Subcutaneous adipose tissue (tissue), 4 donors: ENCODE data around the gene WDFY3. TPM values are rescaled to one million over a fixed set of nuclear protein-coding genes. Genes with fewer than 3 reads are reported as not detected.

Experiments used
- CTCF ChIP-seq: fragments of 450-650 bp; IDR thresholded peaks from one replicate; pipeline ENCODE4 v1.5.1; 2016; ENCODE audit warnings: low read depth, mild to moderate bottlenecking, control low read depth, antibody characterized with exemption, moderate library complexity
- total RNA-seq, 4 donors: library from RNA; depleted of rRNA; stranded (reverse); fragments of >200 nt; gene quantifications; one replicate each; pipeline ENCODE4 v1.1.0, GENCODE V29; 2016

Gene WDFY3
- total RNA-seq, 4 donors from 2014 or later, result 80.3 to 167 (median 146) TPM

GRCh38 chr4:84767168-84767567, 199.3 kb downstream of the WDFY3 start:
- TF ChIP-seq CTCF, result no peak

- TF ChIP-seq CTCF, result no peak
Measured at GRCh38 chr4:84753321-84753972, 213.0 kb downstream of the WDFY3 start.

- no peak for TF ChIP-seq CTCF
Measured at GRCh38 chr4:84751707-84752106, 214.8 kb downstream of the WDFY3 start.

- no peak for TF ChIP-seq CTCF
Measured at GRCh38 chr4:84750960-84751283, 215.6 kb downstream of the WDFY3 start.

GRCh38 chr4:84750260-84750959, 216.1 kb downstream of the WDFY3 start:
- TF ChIP-seq CTCF, result no peak

- TF ChIP-seq CTCF, result no peak
Measured at GRCh38 chr4:84740057-84740456, 226.4 kb downstream of the WDFY3 start.

- TF ChIP-seq CTCF, result no peak
Measured at GRCh38 chr4:84738622-84739021, 227.9 kb downstream of the WDFY3 start.
